Cardiac ventricle fibroblast (primary cell): ENCODE data around the gene AUP1. TPM values are rescaled to one million over a fixed set of nuclear protein-coding genes. Genes with fewer than 3 reads are reported as not detected.

Experiments used
- total RNA-seq: library from RNA; depleted of rRNA; stranded (reverse); fragments of >200 nt; gene quantifications from 2 replicates; pipeline ENCODE4 v1.2.3, GENCODE V29; 2015

The AUP1 gene
- 63.0 and 84.6 TPM in 2 replicates for total RNA-seq

DNA sequence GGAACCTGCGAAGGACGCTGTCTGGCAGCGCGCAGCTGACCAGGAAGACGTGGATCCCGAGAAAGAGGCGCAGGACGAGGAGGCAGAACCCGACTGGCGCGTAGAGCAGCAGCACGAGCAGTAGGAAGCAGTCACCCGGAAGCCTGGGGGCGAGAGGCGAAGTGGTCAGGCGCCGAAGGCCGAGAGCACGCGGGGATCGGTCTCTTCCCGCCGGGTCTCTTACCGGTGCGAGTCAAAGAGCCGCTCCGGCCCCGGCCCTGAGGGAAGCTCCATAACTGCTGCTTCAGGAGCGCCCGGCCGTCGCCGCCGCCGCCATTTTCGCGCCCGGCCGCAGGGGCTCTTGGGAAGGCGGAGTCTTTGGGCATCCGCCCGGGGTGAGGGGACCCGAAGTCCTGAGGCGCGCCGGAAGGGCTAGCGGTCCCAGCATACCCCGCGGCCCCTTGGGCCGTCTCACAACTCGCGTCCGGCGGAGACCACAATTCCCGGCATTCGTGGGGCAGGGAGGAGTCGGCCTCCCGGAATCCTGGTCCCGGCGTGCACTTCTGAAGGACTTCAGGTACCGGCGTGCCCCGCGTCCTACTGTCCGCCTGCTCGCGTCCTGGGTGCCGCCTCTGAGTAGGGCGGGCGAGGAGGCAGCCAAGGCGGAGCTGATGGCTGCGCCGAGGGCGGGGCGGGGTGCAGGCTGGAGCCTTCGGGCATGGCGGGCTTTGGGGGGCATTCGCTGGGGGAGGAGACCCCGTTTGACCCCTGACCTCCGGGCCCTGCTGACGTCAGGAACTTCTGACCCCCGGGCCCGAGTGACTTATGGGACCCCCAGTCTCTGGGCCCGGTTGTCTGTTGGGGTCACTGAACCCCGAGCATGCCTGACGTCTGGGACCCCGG lies at the start of gene AUP1, which contains the start of gene HTRA2:
AUP1 (minus strand) TSS at position 350 of the 882 bp plus-strand sequence; CDS start at position 273, 77 bp downstream.
HTRA2 (plus strand) TSS at position 577 of the 882 bp plus-strand sequence; CDS start at position 651, 74 bp downstream.

DNA sequence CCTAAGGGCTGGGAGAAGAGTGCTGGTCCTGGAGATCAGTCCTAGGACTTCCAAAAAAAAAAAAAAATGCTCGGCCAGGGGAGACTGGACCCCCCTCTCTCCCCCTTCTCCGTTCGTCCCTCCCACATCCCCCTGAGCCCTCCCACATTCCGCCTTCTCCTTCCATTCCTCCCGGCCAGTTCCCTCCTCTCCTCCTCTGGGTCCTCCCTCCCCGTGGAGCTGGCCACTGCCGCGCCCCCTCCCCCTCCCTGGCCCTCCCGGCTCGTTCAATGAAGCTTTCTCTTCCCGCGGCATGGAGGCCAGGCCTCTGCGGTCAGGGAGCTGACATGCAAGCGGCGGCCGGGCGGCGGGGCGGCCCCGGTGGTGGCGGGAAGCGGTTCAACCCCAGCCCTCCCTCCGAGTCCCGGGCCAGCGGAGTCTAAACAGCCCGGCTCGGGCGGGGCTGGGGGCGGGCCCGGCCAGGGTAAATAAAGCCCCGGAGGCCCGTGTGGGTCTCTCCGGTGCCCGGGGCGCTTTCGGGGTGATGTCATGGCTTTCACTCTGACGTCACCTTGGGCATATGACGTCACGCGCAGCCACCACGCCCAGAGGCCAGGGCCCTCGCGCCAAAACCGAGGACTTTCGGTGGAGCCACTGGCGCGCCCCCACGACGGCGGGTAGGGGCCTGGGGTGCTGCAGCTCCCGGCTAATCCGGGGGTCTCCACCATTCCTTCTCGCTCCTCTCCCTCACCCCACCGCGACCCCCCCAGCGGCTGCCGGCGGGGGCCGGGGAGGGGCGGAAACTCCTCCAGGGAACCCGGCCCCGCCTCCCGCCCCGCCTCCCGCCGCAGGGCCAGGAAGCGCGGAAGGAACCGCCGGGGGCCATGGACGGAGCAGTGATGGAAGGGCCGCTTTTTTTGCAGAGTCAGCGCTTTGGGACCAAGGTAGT lies 24.6 kb upstream of the AUP1 start, which contains the start of the genes DOK1 and LOXL3:
DOK1 (plus strand) TSS at position 829 of the 928 bp plus-strand sequence; CDS start at position 864, 35 bp downstream.
LOXL3 (minus strand) TSS at position 51 of the 928 bp plus-strand sequence. CDS start 1,308 bp downstream, outside the sequence.

DNA sequence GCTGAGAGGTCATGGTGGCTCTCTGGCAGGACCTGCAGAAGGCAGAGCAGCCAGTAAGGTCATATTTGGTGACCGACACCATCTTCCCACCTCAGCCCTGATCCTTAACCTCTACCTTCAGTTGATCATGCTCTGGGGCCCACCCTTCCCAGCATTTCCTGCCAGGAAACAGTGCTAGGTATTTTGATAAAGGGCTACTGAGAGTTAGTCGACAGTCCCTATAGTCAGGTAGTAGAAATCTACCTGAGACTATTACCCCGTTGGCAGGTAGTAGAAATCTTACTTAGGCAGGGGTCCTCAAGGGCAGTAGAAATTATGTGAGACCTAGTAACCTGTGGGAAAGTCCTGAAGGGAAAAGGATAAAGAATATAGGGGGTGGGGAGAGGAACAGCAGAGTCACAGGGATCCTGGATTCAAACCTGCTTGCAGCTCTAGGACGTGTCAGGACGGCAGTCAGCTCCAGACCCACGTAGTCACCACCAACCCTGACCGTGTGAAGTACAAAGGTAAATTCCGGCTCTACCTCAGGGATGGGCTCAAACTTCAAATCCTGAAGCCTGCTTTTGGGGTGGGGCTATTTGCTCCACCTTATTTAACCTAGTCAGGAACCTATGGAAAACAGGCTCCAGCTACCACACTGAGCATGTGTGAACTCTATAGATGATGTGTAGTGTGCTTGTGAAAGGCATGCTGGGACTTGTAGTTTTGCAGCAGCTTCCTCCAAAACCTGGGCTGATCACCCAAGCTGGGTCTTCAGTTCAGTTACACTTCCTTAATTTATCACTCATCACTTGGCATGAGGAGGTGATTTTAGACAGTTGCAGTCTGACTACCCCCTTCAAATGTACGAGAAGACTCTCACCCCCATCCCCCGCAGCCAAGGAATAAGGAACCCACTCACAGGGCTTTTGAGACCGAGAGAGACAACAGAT lies 3.5 kb downstream of the AUP1 start, which contains the start of gene DQX1:
DQX1 (minus strand) TSS at position 515 of the 932 bp plus-strand sequence; CDS start at position 13, 502 bp downstream.

GRCh38 chr2:74514368-74515270 lies 14.9 kb downstream of the AUP1 start, which contains the start of gene TLX2:
Gene TLX2, plus strand, starts transcription at chr2:74514450. Its CDS starts 357 bp downstream, at chr2:74514807.

DNA sequence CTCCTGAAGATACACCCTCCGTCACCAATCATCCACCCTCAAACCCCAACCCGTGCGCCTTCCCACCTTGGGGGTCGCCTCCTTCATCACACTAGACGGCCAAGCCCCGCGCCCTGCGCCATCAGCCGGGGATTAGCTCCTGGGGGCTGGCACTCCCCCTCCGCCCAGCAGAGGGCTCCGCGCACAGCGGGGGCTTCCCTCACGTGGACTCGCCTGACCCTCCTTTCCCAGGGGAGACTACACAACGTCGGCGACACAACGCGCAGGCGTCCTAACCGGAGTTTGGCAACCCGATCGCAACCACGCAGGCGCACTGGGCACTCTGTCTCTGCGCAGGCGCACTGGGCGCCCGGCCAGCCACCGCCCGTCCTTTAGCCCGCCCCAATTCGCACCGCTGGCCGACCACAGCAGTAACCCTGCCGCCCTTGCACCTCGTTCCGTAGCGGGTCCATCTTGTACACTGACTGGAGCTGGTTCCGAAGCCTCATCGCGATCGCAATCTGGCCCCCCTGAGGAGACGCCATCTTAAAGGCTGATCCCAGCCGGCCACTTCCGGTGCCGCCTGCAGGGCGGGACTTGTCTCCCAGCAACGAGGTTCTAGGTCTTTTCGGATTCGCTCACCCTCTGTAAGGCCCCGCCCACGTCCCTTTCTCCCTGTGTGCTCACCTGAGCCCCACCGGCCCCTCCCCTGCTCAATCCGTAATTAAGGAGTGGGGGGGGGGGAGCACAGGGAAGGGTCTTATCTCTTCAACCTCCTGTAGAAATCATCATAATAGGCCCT lies 22.2 kb downstream of the AUP1 start, which contains the start of gene PCGF1:
PCGF1 (minus strand) TSS at position 551 of the 781 bp plus-strand sequence; CDS start at position 524, 27 bp downstream.

DNA sequence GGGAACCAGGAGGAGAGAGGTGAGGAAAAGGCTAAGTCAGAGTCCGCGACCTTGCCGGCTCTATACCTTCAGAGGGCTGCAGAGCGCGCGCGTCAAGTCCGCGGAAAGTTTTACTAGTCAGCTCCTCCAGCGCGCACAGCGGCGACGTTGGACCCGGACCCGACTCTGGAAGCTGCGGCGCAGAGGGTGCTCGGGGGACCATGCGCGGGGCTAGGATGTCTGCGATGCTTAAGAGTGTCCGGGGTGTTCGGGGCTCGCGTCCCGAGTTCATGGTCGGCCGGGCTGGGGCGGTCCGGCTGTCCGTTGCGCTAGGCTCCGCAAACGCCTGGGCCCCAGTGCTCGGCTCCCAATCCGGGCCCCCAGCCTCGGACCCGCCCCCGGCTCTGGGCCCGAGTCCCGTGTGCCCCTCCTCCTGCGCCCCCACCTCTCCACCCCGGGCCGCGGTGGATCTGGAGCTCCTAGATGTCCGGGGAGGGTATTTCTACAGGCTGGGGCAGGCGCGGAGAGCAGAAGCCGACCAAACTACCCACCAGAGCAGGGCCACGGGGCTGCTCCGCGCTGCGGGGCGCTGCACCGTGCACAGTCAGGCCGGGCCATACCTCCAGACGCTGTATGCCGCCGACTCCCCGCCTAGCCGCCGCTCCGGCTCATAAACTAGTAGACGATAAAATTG lies 30.1 kb downstream of the AUP1 start, which contains the start of gene LBX2:
LBX2 (minus strand) TSS at position 337 of the 673 bp plus-strand sequence; CDS start at position 271, 66 bp downstream.

DNA sequence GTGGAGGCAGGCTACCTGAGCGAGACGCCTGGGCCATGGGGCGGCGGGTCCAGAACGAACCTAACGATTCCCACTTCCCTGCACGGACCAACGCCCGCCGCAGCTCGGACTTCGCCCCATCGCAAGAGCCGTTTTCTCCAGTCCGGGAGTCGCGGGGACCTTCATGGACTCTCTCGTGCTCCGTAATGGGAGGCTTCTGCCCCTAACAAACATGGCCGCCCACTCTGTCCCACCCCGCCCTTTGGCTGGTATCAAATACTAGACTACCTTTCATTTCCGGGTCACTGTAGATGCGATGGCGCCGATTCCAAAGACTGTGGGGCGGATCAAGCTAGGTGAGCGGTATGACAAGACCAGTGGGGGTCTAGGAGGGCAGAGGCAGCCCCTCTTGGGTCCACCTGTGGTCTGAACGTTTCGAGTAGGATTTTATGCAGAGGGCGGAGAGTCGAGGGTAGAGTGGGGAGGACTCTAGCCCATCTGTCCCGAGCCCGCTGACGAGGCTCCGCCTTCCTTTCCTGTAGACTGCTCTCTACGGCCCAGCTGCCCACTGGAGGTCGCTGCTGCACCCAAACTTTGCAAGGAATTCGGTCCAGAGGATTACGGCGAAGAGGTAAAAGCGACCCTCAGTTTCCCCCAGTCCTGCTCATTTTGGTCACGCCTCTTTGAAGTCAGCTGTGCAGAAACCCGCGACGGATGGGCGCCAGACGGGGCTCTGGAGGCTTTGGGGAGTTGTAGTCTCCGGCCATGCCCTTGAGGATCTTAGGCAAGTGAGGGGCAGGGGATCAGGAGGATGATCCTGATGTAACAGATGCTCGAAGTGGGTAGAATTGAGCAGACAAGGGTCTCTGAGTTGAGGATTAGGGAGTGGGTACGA lies 46.5 kb downstream of the AUP1 start, which contains the start of the genes CCDC142 and TTC31:
CCDC142 (minus strand) TSS at position 198 of the 874 bp plus-strand sequence; CDS start at position 37, 161 bp downstream.
TTC31 (plus strand) TSS at position 281 of the 874 bp plus-strand sequence; CDS start at position 296, 15 bp downstream.

Other genes starting within 250 kb of the AUP1 start
- gene SLC4A5, start 186.3 kb downstream of the AUP1 start, total RNA-seq = 0.34 and 1.7 TPM in 2 replicates
- gene DCTN1, start 149.4 kb downstream of the AUP1 start, total RNA-seq = 83.1 and 101 TPM in 2 replicates
- 1.6 and 4.9 TPM in 2 replicates for gene C2orf81, start 108.1 kb downstream of the AUP1 start, total RNA-seq
- 19.8 and 20.9 TPM in 2 replicates for gene WDR54, start 108.0 kb downstream of the AUP1 start, total RNA-seq
- 10.4 and 13.9 TPM in 2 replicates for gene RTKN, start 87.8 kb downstream of the AUP1 start, total RNA-seq
- gene INO80B, start 74.6 kb downstream of the AUP1 start, total RNA-seq = 16.6 and 18.4 TPM in 2 replicates
- gene WBP1, start 71.3 kb downstream of the AUP1 start, total RNA-seq = 46.9 and 49.3 TPM in 2 replicates
- gene MOGS, start 64.3 kb downstream of the AUP1 start, total RNA-seq = 41.9 and 45.2 TPM in 2 replicates
- gene MRPL53, start 57.0 kb downstream of the AUP1 start, total RNA-seq = 17.1 and 46.9 TPM in 2 replicates
- gene CCDC142, start 46.7 kb downstream of the AUP1 start, total RNA-seq = 7.0 and 15.5 TPM in 2 replicates
- 18.9 and 20.7 TPM in 2 replicates for gene TTC31, start 46.6 kb downstream of the AUP1 start, total RNA-seq
- gene LBX2, start 30.1 kb downstream of the AUP1 start, total RNA-seq = 3.2 TPM in 2 replicates
- gene PCGF1, start 22.0 kb downstream of the AUP1 start, total RNA-seq = 8.9 and 13.4 TPM in 2 replicates
- gene TLX2, start 15.3 kb downstream of the AUP1 start, total RNA-seq = not detected in 2 replicates
- gene DQX1, start 3.5 kb downstream of the AUP1 start, total RNA-seq = not detected in 2 replicates
- 14.9 and 21.3 TPM in 2 replicates for gene HTRA2, start 227 bp upstream of the AUP1 start, total RNA-seq
- gene LOXL3, start 24.2 kb upstream of the AUP1 start, total RNA-seq = 21.8 and 27.0 TPM in 2 replicates
- 28.5 and 32.5 TPM in 2 replicates for gene DOK1, start 25.0 kb upstream of the AUP1 start, total RNA-seq
- 0.06 TPM in 1 of 2 replicates, not detected in the other for gene M1AP, start 118.6 kb upstream of the AUP1 start, total RNA-seq
- 3.6 and 4.5 TPM in 2 replicates for gene SEMA4F, start 124.5 kb upstream of the AUP1 start, total RNA-seq